Ishikawa (cell line): ENCODE data around the gene GTF2A1.

Experiments
- CEBPB ChIP-seq: IDR thresholded peaks from 2 replicates; pipeline ENCODE4 v1.6.1; 2012
- EP300 ChIP-seq: IDR thresholded peaks from 2 replicates; pipeline ENCODE4 v1.6.1; 2012; ENCODE audit warnings: borderline replicate concordance
- FOXM1 ChIP-seq: IDR thresholded peaks from 2 replicates; pipeline ENCODE4 v1.6.1; 2012; ENCODE audit warnings: low read depth, borderline replicate concordance
- RAD21 ChIP-seq: IDR thresholded peaks from 2 replicates; pipeline ENCODE4 v1.6.1; 2012; ENCODE audit warnings: low read depth
- TAF1 ChIP-seq: IDR thresholded peaks from 2 replicates; pipeline ENCODE4 v1.6.1; 2012; ENCODE audit warnings: low read depth, mild to moderate bottlenecking
- TF ChIP-seq, protein P1 (sequence below): IDR thresholded peaks from 2 replicates; pipeline ENCODE4 v1.6.1; 2012; ENCODE audit warnings: low read depth, mild to moderate bottlenecking

DNA sequence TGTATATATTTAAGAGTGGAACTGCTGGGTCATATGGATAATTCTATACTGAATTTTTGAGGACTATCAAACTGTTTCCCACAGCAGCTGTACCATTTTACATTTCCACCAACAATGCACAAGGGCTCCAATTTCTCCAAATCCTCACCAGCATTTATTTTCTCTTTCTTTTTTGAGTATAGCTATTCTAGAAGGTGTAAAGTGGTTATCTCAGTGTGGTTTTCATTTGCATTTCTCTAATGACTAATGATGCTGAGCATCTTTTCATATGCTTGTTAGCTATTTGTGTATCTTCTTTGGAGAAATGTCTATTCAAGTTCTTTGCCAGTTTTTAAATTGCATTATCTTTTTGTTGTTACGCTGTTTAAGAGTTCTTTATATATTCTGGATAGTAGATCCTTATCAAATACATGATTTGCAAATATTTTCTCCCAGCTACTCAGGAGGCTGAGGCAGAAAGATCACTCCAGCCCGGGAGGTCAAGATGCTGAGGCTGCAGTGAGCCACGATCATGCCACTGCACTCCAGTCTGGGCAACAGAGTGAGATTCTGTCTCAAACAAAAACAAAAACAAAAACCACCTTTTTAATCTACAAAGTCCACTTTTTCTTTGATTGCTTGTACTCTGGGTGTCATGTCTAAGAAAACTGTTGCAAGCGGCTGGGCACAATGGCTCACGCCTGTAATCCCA is 32.8 kb downstream of the GTF2A1 start:
- TF ChIP-seq FOXM1 (no peak), RAD21 (no peak), CEBPB (no peak), TAF1 (no peak), EP300 (no peak)
- TF ChIP-seq, protein P1, sequence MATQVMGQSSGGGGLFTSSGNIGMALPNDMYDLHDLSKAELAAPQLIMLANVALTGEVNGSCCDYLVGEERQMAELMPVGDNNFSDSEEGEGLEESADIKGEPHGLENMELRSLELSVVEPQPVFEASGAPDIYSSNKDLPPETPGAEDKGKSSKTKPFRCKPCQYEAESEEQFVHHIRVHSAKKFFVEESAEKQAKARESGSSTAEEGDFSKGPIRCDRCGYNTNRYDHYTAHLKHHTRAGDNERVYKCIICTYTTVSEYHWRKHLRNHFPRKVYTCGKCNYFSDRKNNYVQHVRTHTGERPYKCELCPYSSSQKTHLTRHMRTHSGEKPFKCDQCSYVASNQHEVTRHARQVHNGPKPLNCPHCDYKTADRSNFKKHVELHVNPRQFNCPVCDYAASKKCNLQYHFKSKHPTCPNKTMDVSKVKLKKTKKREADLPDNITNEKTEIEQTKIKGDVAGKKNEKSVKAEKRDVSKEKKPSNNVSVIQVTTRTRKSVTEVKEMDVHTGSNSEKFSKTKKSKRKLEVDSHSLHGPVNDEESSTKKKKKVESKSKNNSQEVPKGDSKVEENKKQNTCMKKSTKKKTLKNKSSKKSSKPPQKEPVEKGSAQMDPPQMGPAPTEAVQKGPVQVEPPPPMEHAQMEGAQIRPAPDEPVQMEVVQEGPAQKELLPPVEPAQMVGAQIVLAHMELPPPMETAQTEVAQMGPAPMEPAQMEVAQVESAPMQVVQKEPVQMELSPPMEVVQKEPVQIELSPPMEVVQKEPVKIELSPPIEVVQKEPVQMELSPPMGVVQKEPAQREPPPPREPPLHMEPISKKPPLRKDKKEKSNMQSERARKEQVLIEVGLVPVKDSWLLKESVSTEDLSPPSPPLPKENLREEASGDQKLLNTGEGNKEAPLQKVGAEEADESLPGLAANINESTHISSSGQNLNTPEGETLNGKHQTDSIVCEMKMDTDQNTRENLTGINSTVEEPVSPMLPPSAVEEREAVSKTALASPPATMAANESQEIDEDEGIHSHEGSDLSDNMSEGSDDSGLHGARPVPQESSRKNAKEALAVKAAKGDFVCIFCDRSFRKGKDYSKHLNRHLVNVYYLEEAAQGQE, result no peak
